Neural cell (in vitro differentiated cells): ENCODE results near the gene TAGLN3. TPM values are rescaled to one million over a fixed set of nuclear protein-coding genes. Genes with fewer than 3 reads are reported as not detected.

ENCODE experiments used
- H2AFZ ChIP-seq: fragments of 200-600, 300-800 bp; sonication (generic), shearing (Covaris generic); 2 replicates; pipeline ENCODE4 v1.6.0; 2014; ENCODE audit warnings: low read depth, mild to moderate bottlenecking, antibody characterized with exemption, low read length, moderate library complexity
- H3F3A ChIP-seq: fragments of 200-600 bp; shearing (Covaris generic); 2 replicates; pipeline ENCODE4 v1.6.1; 2016; ENCODE audit warnings: mild to moderate bottlenecking, moderate library complexity, mixed read lengths, antibody characterized with exemption, low read length; ENCODE audit not compliant: insufficient read depth, poor library complexity, severe bottlenecking
- H3K27ac ChIP-seq: fragments of 200-600, 300-800 bp; sonication (generic), shearing (Covaris generic); 2 replicates; pipeline ENCODE4 v1.5.1; 2014; ENCODE audit warnings: mild to moderate bottlenecking, low read length, moderate library complexity
- H3K27me3 ChIP-seq: fragments of 300-800, 200-600 bp; sonication (generic), shearing (Covaris generic); 2 replicates; pipeline ENCODE4 v1.6.0; 2014; ENCODE audit warnings: mild to moderate bottlenecking, low read depth, low read length, moderate library complexity; ENCODE audit not compliant: insufficient read depth
- H3K36me3 ChIP-seq: fragments of 300-800, 200-600 bp; sonication (generic), shearing (Covaris generic); 2 replicates; pipeline ENCODE4 v1.5.1; 2014; ENCODE audit warnings: mild to moderate bottlenecking, antibody characterized with exemption, low read length, moderate library complexity; ENCODE audit not compliant: insufficient read depth
- H3K4me2 ChIP-seq: fragments of 300-800, 200-600 bp; sonication (generic), shearing (Covaris generic); 2 replicates; pipeline ENCODE4 v1.6.0; 2014; ENCODE audit warnings: mild to moderate bottlenecking, low read length
- H3K4me3 ChIP-seq: fragments of 300-800, 200-600 bp; sonication (generic), shearing (Covaris generic); 2 replicates; pipeline ENCODE4 v1.5.1; 2014; ENCODE audit warnings: mild to moderate bottlenecking, low read length, moderate library complexity
- H3K79me2 ChIP-seq: fragments of 200-600 bp; shearing (Covaris generic); replicated peaks from 2 replicates; pipeline ENCODE4 v1.6.0; 2014; ENCODE audit warnings: mild to moderate bottlenecking, low read length, moderate library complexity; ENCODE audit not compliant: insufficient read depth
- H3K9ac ChIP-seq: fragments of 300-800, 200-600 bp; sonication (generic), shearing (Covaris generic); 2 replicates; pipeline ENCODE4 v1.6.1; 2016; ENCODE audit warnings: mild to moderate bottlenecking, low read length, mixed read lengths
- H3K9me2 ChIP-seq: fragments of 200-600 bp; shearing (Covaris generic); 2 replicates; pipeline ENCODE4 v1.6.1; 2016; ENCODE audit warnings: mild to moderate bottlenecking, low read length, mixed read lengths; ENCODE audit not compliant: insufficient read depth
- H3K9me3 ChIP-seq: fragments of 200-600, 300-800 bp; sonication (generic), shearing (Covaris generic); 2 replicates; pipeline ENCODE4 v1.6.1; 2016; ENCODE audit warnings: mild to moderate bottlenecking, mixed run types, low read length, moderate library complexity, mixed read lengths
- H4K20me1 ChIP-seq: fragments of 200-600 bp; shearing (Covaris generic); 2 replicates; pipeline ENCODE4 v1.6.1; 2016; ENCODE audit warnings: mild to moderate bottlenecking, mixed run types; ENCODE audit not compliant: insufficient read depth
- EP300 ChIP-seq: fragments of 450-650 bp; conservative IDR thresholded peaks from 2 replicates; pipeline ENCODE4 v1.6.1; 2014; ENCODE audit warnings: antibody characterized with exemption, mild to moderate bottlenecking, moderate library complexity; ENCODE audit not compliant: poor library complexity, severe bottlenecking
- EZH2 ChIP-seq: fragments of 200-600, 300-800 bp; shearing (Covaris generic), sonication (generic); IDR thresholded peaks from 2 replicates; pipeline ENCODE4 v1.6.1; 2014; ENCODE audit warnings: antibody characterized with exemption, low read length, borderline replicate concordance, mild to moderate bottlenecking; ENCODE audit not compliant: insufficient read depth, poor library complexity, severe bottlenecking
- MXI1 ChIP-seq: fragments of 450-650 bp; conservative IDR thresholded peaks from 2 replicates; pipeline ENCODE4 v1.6.1; 2014; ENCODE audit warnings: antibody characterized with exemption, mild to moderate bottlenecking; ENCODE audit not compliant: poor library complexity, severe bottlenecking
- POLR2AphosphoS5 ChIP-seq: IDR thresholded peaks from 2 replicates; pipeline ENCODE4 v1.6.1; 2012
- RAD21 ChIP-seq: fragments of 450-650 bp; conservative IDR thresholded peaks from 2 replicates; pipeline ENCODE4 v1.6.1; 2014; ENCODE audit warnings: antibody characterized with exemption, mild to moderate bottlenecking, moderate library complexity
- SMC3 ChIP-seq: fragments of 450-650 bp; conservative IDR thresholded peaks from 2 replicates; pipeline ENCODE4 v1.6.1; 2014; ENCODE audit warnings: antibody characterized with exemption, mild to moderate bottlenecking, moderate library complexity; ENCODE audit not compliant: poor library complexity
- TAF1 ChIP-seq: IDR thresholded peaks from 2 replicates; pipeline ENCODE4 v1.6.1; 2012; ENCODE audit warnings: low read depth
- polyA plus RNA-seq: library from polyadenylated mRNA; depleted of rRNA; stranded (reverse); fragments of >200 nt; gene quantifications from 2 replicates; pipeline ENCODE4 v1.2.3, GENCODE V29; 2014
- TF ChIP-seq, protein P1 (sequence below): IDR thresholded peaks from 2 replicates; pipeline ENCODE4 v1.6.1; 2012; ENCODE audit warnings: borderline replicate concordance
- TF ChIP-seq, protein P2 (sequence below): fragments of 450-650 bp; IDR thresholded peaks from 2 replicates; pipeline ENCODE4 v1.5.1; 2014; ENCODE audit warnings: antibody characterized with exemption, mild to moderate bottlenecking, moderate library complexity; ENCODE audit not compliant: poor library complexity, severe bottlenecking

Gene TAGLN3
- polyA plus RNA-seq, 1 donor from 2014 or later: 519 TPM

DNA sequence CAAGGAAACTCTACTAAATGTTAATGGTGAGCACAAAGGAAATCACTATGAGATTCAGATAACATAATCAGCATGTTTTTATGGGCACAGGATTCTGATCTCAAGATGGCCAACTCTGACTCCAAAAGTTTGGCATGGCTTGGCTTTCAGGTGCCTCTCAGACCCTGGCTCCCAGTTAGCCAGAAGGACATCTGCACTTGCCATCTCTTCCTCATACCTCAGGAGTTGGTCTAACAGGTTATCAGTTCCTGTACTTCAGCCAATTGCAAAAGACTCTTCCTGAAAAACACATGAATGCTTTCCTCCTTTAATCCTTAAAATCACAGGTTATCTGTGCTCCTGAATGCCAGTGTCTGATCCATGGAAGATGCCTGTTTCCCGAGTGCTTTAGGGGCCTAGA is 60.8 kb downstream of the TAGLN3 start:
- Histone ChIP-seq H3K9ac (no peak overlapping the region), H3K4me3 (no peak overlapping the region)

DNA sequence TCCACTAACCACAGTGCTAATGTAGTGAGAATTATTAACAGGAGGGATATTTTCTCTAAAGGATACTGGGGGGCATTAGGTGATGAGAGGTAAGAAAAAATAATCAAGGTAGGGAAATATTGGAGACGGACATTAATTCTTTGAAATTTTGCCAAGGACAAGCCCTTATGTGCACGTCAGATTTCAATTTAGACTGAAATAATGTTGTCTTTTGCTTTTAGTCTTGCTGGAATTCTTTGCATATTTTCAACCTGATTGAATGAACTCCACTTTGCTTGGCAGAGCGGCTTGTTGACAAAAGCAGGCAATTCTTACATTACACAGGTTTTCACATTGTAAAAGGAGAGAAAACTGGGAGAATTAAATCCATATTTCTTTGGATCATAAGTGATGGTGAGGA is 62.4 kb downstream of the TAGLN3 start:
- no peak overlapping the region for H3K9ac ChIP-seq
- no peaks in the 10 kb centered on the region for H3F3A ChIP-seq
- no peaks in the 10 kb centered on the region for H3K79me2 ChIP-seq
- no peaks in the 10 kb centered on the region for H4K20me1 ChIP-seq
- no peak for TF ChIP-seq SMC3
- TF ChIP-seq EZH2: no peak
- TF ChIP-seq RAD21: no peak
- TF ChIP-seq MXI1: no peak
- no peak for TF ChIP-seq EP300
- no peak for TF ChIP-seq TAF1
- no peak for TF ChIP-seq POLR2AphosphoS5
- TF ChIP-seq, protein P1, sequence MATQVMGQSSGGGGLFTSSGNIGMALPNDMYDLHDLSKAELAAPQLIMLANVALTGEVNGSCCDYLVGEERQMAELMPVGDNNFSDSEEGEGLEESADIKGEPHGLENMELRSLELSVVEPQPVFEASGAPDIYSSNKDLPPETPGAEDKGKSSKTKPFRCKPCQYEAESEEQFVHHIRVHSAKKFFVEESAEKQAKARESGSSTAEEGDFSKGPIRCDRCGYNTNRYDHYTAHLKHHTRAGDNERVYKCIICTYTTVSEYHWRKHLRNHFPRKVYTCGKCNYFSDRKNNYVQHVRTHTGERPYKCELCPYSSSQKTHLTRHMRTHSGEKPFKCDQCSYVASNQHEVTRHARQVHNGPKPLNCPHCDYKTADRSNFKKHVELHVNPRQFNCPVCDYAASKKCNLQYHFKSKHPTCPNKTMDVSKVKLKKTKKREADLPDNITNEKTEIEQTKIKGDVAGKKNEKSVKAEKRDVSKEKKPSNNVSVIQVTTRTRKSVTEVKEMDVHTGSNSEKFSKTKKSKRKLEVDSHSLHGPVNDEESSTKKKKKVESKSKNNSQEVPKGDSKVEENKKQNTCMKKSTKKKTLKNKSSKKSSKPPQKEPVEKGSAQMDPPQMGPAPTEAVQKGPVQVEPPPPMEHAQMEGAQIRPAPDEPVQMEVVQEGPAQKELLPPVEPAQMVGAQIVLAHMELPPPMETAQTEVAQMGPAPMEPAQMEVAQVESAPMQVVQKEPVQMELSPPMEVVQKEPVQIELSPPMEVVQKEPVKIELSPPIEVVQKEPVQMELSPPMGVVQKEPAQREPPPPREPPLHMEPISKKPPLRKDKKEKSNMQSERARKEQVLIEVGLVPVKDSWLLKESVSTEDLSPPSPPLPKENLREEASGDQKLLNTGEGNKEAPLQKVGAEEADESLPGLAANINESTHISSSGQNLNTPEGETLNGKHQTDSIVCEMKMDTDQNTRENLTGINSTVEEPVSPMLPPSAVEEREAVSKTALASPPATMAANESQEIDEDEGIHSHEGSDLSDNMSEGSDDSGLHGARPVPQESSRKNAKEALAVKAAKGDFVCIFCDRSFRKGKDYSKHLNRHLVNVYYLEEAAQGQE: no peak
- TF ChIP-seq, protein P2, sequence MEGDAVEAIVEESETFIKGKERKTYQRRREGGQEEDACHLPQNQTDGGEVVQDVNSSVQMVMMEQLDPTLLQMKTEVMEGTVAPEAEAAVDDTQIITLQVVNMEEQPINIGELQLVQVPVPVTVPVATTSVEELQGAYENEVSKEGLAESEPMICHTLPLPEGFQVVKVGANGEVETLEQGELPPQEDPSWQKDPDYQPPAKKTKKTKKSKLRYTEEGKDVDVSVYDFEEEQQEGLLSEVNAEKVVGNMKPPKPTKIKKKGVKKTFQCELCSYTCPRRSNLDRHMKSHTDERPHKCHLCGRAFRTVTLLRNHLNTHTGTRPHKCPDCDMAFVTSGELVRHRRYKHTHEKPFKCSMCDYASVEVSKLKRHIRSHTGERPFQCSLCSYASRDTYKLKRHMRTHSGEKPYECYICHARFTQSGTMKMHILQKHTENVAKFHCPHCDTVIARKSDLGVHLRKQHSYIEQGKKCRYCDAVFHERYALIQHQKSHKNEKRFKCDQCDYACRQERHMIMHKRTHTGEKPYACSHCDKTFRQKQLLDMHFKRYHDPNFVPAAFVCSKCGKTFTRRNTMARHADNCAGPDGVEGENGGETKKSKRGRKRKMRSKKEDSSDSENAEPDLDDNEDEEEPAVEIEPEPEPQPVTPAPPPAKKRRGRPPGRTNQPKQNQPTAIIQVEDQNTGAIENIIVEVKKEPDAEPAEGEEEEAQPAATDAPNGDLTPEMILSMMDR: no peak
- H3K4me2 ChIP-seq: no peak overlapping the region
- H3K36me3 ChIP-seq: no peaks in the 10 kb centered on the region
- H3K9me2 ChIP-seq: no peaks in the 10 kb centered on the region
- H3K4me3 ChIP-seq: no peak overlapping the region
- no peak overlapping the region for H3K27ac ChIP-seq
- H2AFZ ChIP-seq: no peak overlapping the region
- H3K27me3 ChIP-seq: no peaks in the 10 kb centered on the region
- no peaks in the 10 kb centered on the region for H3K9me3 ChIP-seq

More for the DNA sequence above, 60.8 kb downstream of the TAGLN3 start:
- Histone ChIP-seq H3K27ac (no peak overlapping the region), H3K9me2 (no peaks in the 10 kb centered on the region), H3K4me2 (no peak overlapping the region), H3K36me3 (no peaks in the 10 kb centered on the region), H4K20me1 (no peaks in the 10 kb centered on the region), H3K27me3 (no peaks in the 10 kb centered on the region), H2AFZ (no peak overlapping the region), H3F3A (no peaks in the 10 kb centered on the region), H3K79me2 (no peaks in the 10 kb centered on the region), H3K9me3 (no peaks in the 10 kb centered on the region)
- TF ChIP-seq SMC3 (no peak), EP300 (no peak), TAF1 (no peak), EZH2 (no peak), RAD21 (no peak)
- TF ChIP-seq, protein P2: no peak

Other genes with a start within 250 kb of the TAGLN3 start
- gene PHLDB2, start 139.7 kb upstream of the TAGLN3 start, polyA plus RNA-seq: 1.4 and 2.4 TPM in 2 replicates
- 82.4 and 84.7 TPM in 2 replicates for gene ABHD10, start 19.9 kb upstream of the TAGLN3 start, polyA plus RNA-seq
- gene TMPRSS7, start 35.8 kb downstream of the TAGLN3 start, polyA plus RNA-seq: 0.34 and 0.52 TPM in 2 replicates
- gene C3orf52, start 87.5 kb downstream of the TAGLN3 start, polyA plus RNA-seq: 0.21 TPM in 1 of 2 replicates, not detected in the other
- not detected in 2 replicates for gene GCSAM, start 134.3 kb downstream of the TAGLN3 start, polyA plus RNA-seq